H9 (cell line): ENCODE data around the gene FAM170B. TPM values are rescaled to one million over a fixed set of nuclear protein-coding genes. Genes with fewer than 3 reads are reported as not detected.

Experiments
- DNase-seq: peaks from one replicate; pipeline ENCODE4 v3.0.0-alpha.2; 2017
- H2AFZ ChIP-seq: one replicate; pipeline ENCODE4 v1.6.1; 2013; ENCODE audit warnings: mild to moderate bottlenecking, low read length, control low read depth, moderate library complexity
- H2AK5ac ChIP-seq: 2 replicates; pipeline ENCODE4 v1.6.1; 2013; ENCODE audit warnings: low read length, control low read depth, mixed read lengths; ENCODE audit not compliant: insufficient read length
- H2BK120ac ChIP-seq: one replicate; pipeline ENCODE4 v1.6.1; 2013; ENCODE audit warnings: low read depth, mild to moderate bottlenecking, low read length, control low read depth, inconsistent platforms; ENCODE audit not compliant: poor library complexity, severe bottlenecking
- H2BK12ac ChIP-seq: 2 replicates; pipeline ENCODE4 v1.6.1; 2013; ENCODE audit warnings: low read length, control low read depth, mixed read lengths, low read depth; ENCODE audit not compliant: insufficient read length
- H2BK15ac ChIP-seq: 2 replicates; pipeline ENCODE4 v1.6.1; 2013; ENCODE audit warnings: low read depth, low read length, control low read depth
- H2BK20ac ChIP-seq: one replicate; pipeline ENCODE4 v1.6.1; 2013; ENCODE audit warnings: low read depth, mild to moderate bottlenecking, low read length, control low read depth, inconsistent platforms; ENCODE audit not compliant: poor library complexity, severe bottlenecking
- H2BK5ac ChIP-seq: 2 replicates; pipeline ENCODE4 v1.6.1; 2013; ENCODE audit warnings: low read length, control low read depth, mixed read lengths; ENCODE audit not compliant: insufficient read length
- H3K14ac ChIP-seq: 2 replicates; pipeline ENCODE4 v1.6.1; 2013; ENCODE audit warnings: low read length, control low read depth; ENCODE audit not compliant: insufficient read depth
- H3K18ac ChIP-seq: 2 replicates; pipeline ENCODE4 v1.6.1; 2013; ENCODE audit warnings: low read depth, mild to moderate bottlenecking, mixed read lengths, low read length, control low read depth; ENCODE audit not compliant: insufficient read length
- H3K23ac ChIP-seq: 2 replicates; pipeline ENCODE4 v1.6.1; 2013; ENCODE audit warnings: low read length, control low read depth, mixed read lengths, low read depth; ENCODE audit not compliant: insufficient read length
- H3K23me2 ChIP-seq: 2 replicates; pipeline ENCODE4 v1.6.1; 2013; ENCODE audit warnings: low read depth, mild to moderate bottlenecking, mixed read lengths, low read length, control low read depth; ENCODE audit not compliant: insufficient read length, poor library complexity, severe bottlenecking
- H3K27ac ChIP-seq: 2 replicates; pipeline ENCODE4 v1.5.1; 2013; ENCODE audit warnings: low read length, control low read depth, mixed read lengths, low read depth; ENCODE audit not compliant: insufficient read length
- H3K27me3 ChIP-seq: 2 replicates; pipeline ENCODE4 v1.6.1; 2013; ENCODE audit warnings: low read length, control low read depth, inconsistent platforms; ENCODE audit not compliant: insufficient read depth
- H3K4ac ChIP-seq: 2 replicates; pipeline ENCODE4 v1.6.1; 2013; ENCODE audit warnings: low read depth, mild to moderate bottlenecking, control low read depth, inconsistent platforms, low read length, moderate library complexity
- H3K4me1 ChIP-seq: 2 replicates; pipeline ENCODE4 v1.6.1; 2013; ENCODE audit warnings: low read length, control low read depth, inconsistent platforms; ENCODE audit not compliant: insufficient read depth
- H3K4me2 ChIP-seq: 2 replicates; pipeline ENCODE4 v1.6.1; 2013; ENCODE audit warnings: low read length, control low read depth, mixed read lengths; ENCODE audit not compliant: insufficient read length, insufficient read depth
- H3K56ac ChIP-seq: 2 replicates; pipeline ENCODE4 v1.6.1; 2013; ENCODE audit warnings: low read depth, mild to moderate bottlenecking, mixed read lengths, low read length, control low read depth; ENCODE audit not compliant: insufficient read length
- H3K79me1 ChIP-seq: 2 replicates; pipeline ENCODE4 v1.6.1; 2013; ENCODE audit warnings: low read depth, mild to moderate bottlenecking, moderate library complexity, low read length, control low read depth, inconsistent platforms; ENCODE audit not compliant: insufficient read depth, poor library complexity, severe bottlenecking
- H3K79me2 ChIP-seq: 2 replicates; pipeline ENCODE4 v1.6.1; 2013; ENCODE audit warnings: low read length, control low read depth, inconsistent platforms; ENCODE audit not compliant: insufficient read depth
- H3K9ac ChIP-seq: 2 replicates; pipeline ENCODE4 v1.6.1; 2013; ENCODE audit warnings: low read length, control low read depth, mixed read lengths; ENCODE audit not compliant: insufficient read length; ENCODE audit errors: extremely low read depth
- H3K9me3 ChIP-seq: one replicate; pipeline ENCODE4 v1.6.1; 2013; ENCODE audit warnings: low read depth, low read length, inconsistent platforms; ENCODE audit not compliant: control insufficient read depth
- H3T11ph ChIP-seq: one replicate; pipeline ENCODE4 v1.6.1; 2013; ENCODE audit warnings: mild to moderate bottlenecking, low read length, control low read depth, inconsistent platforms
- H4K20me1 ChIP-seq: one replicate; pipeline ENCODE4 v1.6.1; 2013; ENCODE audit not compliant: control insufficient read depth, insufficient read length, insufficient read depth
- H4K5ac ChIP-seq: 2 replicates; pipeline ENCODE4 v1.6.1; 2013; ENCODE audit warnings: low read depth, mild to moderate bottlenecking, mixed read lengths, low read length, control low read depth; ENCODE audit not compliant: insufficient read length
- H4K8ac ChIP-seq: replicated peaks from 2 replicates; pipeline ENCODE4 v1.6.1; 2013; ENCODE audit warnings: low read length, control low read depth, mixed read lengths, low read depth; ENCODE audit not compliant: insufficient read length
- H4K91ac ChIP-seq: 2 replicates; pipeline ENCODE4 v1.6.1; 2013; ENCODE audit warnings: low read depth, mild to moderate bottlenecking, moderate library complexity, mixed read lengths, low read length, control low read depth; ENCODE audit not compliant: insufficient read length
- H3K27ac Mint-ChIP-seq, 3 experiments: 2 replicates in 2 of 3; 3 replicates in 1 of 3; pipeline ENCODE4 v1.8.0; 2020 to 2021; ENCODE audit warnings: mixed read lengths in 3 of 3, mild to moderate bottlenecking in 1 of 3, moderate library complexity in 1 of 3
- H3K27me3 Mint-ChIP-seq: 2 replicates; pipeline ENCODE4 v1.8.0; 2021; ENCODE audit warnings: low read depth, mild to moderate bottlenecking, moderate library complexity, mixed read lengths
- H3K36me3 Mint-ChIP-seq, 3 experiments: 2 replicates in 2 of 3; 3 replicates in 1 of 3; pipeline ENCODE4 v1.8.0; 2020 to 2021; ENCODE audit warnings: low read depth in 3 of 3, mixed read lengths in 3 of 3; ENCODE audit not compliant: insufficient read depth in 1 of 3
- H3K4me1 Mint-ChIP-seq, 2 experiments: 2 replicates each; pipeline ENCODE4 v1.8.0; 2020; ENCODE audit warnings: mixed read lengths in 2 of 2
- H3K4me3 Mint-ChIP-seq, 2 experiments: 2 replicates in 1 of 2; 3 replicates in 1 of 2; pipeline ENCODE4 v1.8.0; 2020 to 2021; ENCODE audit warnings: mild to moderate bottlenecking in 2 of 2, mixed read lengths in 2 of 2, moderate library complexity in 1 of 2
- H3K9me3 Mint-ChIP-seq, 2 experiments: 2 replicates in 1 of 2; 3 replicates in 1 of 2; pipeline ENCODE4 v1.8.0; 2020; ENCODE audit warnings: mild to moderate bottlenecking in 2 of 2, mixed read lengths in 2 of 2, moderate library complexity in 1 of 2
- CTCF ChIP-seq: fragments of 200-600 bp; sonication (generic); conservative IDR thresholded peaks from 3 replicates; pipeline ENCODE4 v1.8.0; 2021; ENCODE audit warnings: antibody characterized with exemption, mild to moderate bottlenecking
- WGBS: extraction: QIAGEN DNeasy Blood & Tissue Kit; methylation state at CpG from one replicate; pipeline ENCODE4 v1.1.7; 2013; ENCODE audit warnings: missing lambda C conversion rate, low lambda C conversion rate, mixed read lengths; ENCODE audit not compliant: insufficient read length; ENCODE audit errors: extremely low coverage; 5-methylcytosine and 5-hydroxymethylcytosine counted together
- total RNA-seq: library from RNA; stranded (reverse); gene quantifications from 2 replicates; pipeline ENCODE4 v1.2.1, GENCODE V29; 2021

Gene FAM170B
- total RNA-seq, 1 experiment from 2014 or later = not detected

GRCh38 chr10:49107887-49108267 is 25.9 kb downstream of the FAM170B start:
- no peak overlapping the region for H2AK5ac ChIP-seq
- no peak overlapping the region for H3K4ac ChIP-seq
- Mint-ChIP-seq H3K36me3 (no peaks in the 10 kb centered on the region; a peak in 1 of 7 replicates), H3K27me3 (peaks cover 2% of the 10 kb centered on the region; the same call in 1 of the 2 replicates), H3K4me1 (peaks cover 7% of the 10 kb centered on the region in 2 experiments; a peak in 3 of 4 replicates), H3K4me3 (no peak overlapping the region), H3K9me3 (no peaks in the 10 kb centered on the region), H3K27ac (no peak overlapping the region)
- no peaks in the 10 kb centered on the region for H3K79me2 ChIP-seq
- no peaks in the 10 kb centered on the region for H4K20me1 ChIP-seq
- H2BK15ac ChIP-seq = no peak overlapping the region
- H4K5ac ChIP-seq = no peak overlapping the region
- no peak for DNase-seq
- H3K18ac ChIP-seq = no peak overlapping the region
- H3K4me1 ChIP-seq = no peaks in the 10 kb centered on the region
- no peaks in the 10 kb centered on the region for H3K23me2 ChIP-seq
- H3K9me3 ChIP-seq = no peaks in the 10 kb centered on the region
- no peak overlapping the region for H3K56ac ChIP-seq
- no peak overlapping the region for H3K23ac ChIP-seq
- no peaks in the 10 kb centered on the region for H3K79me1 ChIP-seq
- no peak overlapping the region for H3K4me2 ChIP-seq
- H3K27ac ChIP-seq = no peak overlapping the region
- no peak overlapping the region for H2BK20ac ChIP-seq
- H3K27me3 ChIP-seq = no peaks in the 10 kb centered on the region
- no peak overlapping the region for H3K9ac ChIP-seq
- H3T11ph ChIP-seq = no peak overlapping the region
- TF ChIP-seq CTCF = no peak
- H2BK12ac ChIP-seq = no peak overlapping the region
- no peak overlapping the region for H3K14ac ChIP-seq
- no peak overlapping the region for H2AFZ ChIP-seq
- H4K91ac ChIP-seq = no peak overlapping the region
- H2BK120ac ChIP-seq = no peak overlapping the region
- no peak overlapping the region for H4K8ac ChIP-seq
- WGBS = no CpG with 5 or more reads among the region's 8 CpGs
- no peak overlapping the region for H2BK5ac ChIP-seq
